HCT116 (cell line): Measurements from ENCODE around the gene TSPAN10. TPM values are rescaled to one million over a fixed set of nuclear protein-coding genes. Genes with fewer than 3 reads are reported as not detected.

Experiments
- ATAC-seq: fragments of 200-7000 bp; cut with Tn5 transposase; 2 replicates; pipeline ENCODE4 v1.9.1; 2020; ENCODE audit warnings: mild to moderate bottlenecking, moderate library complexity
- BruUV-seq: library from RNA; stranded (reverse); fragments of 400-500 nt; replicated peaks from 2 replicates; lab custom pipeline; 2021; lab: Mats Ljungman, UMichigan
- CTCF ChIA-PET: fragments of 300-600 bp; sonication (Branson Sonifier 250); formaldehyde crosslinking; loops from one replicate; lab custom pipeline; 2021; ENCODE audit warnings: antibody characterized with exemption; lab: Charles Lee
- POLR2A ChIA-PET: fragments of 300-600, 350-600 bp; sonication (Branson Sonifier 250); formaldehyde crosslinking; loops from one replicate; lab custom pipeline; 2021; ENCODE audit warnings: antibody characterized with exemption; lab: Charles Lee
- RAD21 ChIA-PET, 2 experiments: fragments of 300-600 bp; sonication (Branson Sonifier 250); formaldehyde crosslinking; loops; one replicate each; lab custom pipeline; 2023; ENCODE audit warnings: low total read pairs in 2 of 2; ENCODE audit not compliant: uncharacterized antibody in 2 of 2, unreplicated experiment in 2 of 2, low non-redundant PET in 1 of 2; lab: Charles Lee
- DNase-seq: peaks from one replicate; pipeline ENCODE4 v3.0.0-alpha.2; 2010; ENCODE audit warnings: low read depth, low spot score
- H2AFZ ChIP-seq: fragments of 200-600 bp; shearing (Covaris generic), sonication (generic); 2 replicates; pipeline ENCODE4 v1.6.1; 2017; ENCODE audit warnings: low read depth, mixed run types, mixed read lengths, antibody characterized with exemption, low read length; ENCODE audit not compliant: poor library complexity, severe bottlenecking
- H3K27ac ChIP-seq: 2 replicates; pipeline ENCODE4 v1.5.1; 2012; ENCODE audit warnings: low read depth, low read length
- H3K27me3 ChIP-seq: fragments of 200-600 bp; sonication (generic); 2 replicates; pipeline ENCODE4 v1.6.1; 2016; ENCODE audit warnings: mixed run types, low read length, mixed read lengths; ENCODE audit not compliant: insufficient read depth
- H3K36me3 ChIP-seq, 2 experiments: fragments of 200-500 bp in 1 of 2; fragments of 200-600 bp in 1 of 2; sonication (Bioruptor generic) in 1 of 2; sonication (generic) in 1 of 2; 2 replicates each; pipeline versions ENCODE4 v1.5.1 to v1.6.1; 2014 to 2016; ENCODE audit warnings: low read length in 2 of 2, inconsistent platforms in 1 of 2, mixed read lengths in 1 of 2, mixed run types in 1 of 2; ENCODE audit not compliant: insufficient read depth in 2 of 2, control insufficient read depth in 1 of 2
- H3K4me1 ChIP-seq, 2 experiments: fragments of 200-600 bp in 1 of 2; sonication (generic) in 1 of 2; 2 replicates each; pipeline versions ENCODE4 v1.5.1 to v1.6.1; 2012 to 2017; ENCODE audit warnings: low read length in 2 of 2, inconsistent platforms in 1 of 2, mild to moderate bottlenecking in 1 of 2, mixed read lengths in 1 of 2, mixed run types in 1 of 2, moderate library complexity in 1 of 2; ENCODE audit not compliant: insufficient read depth in 2 of 2, control insufficient read depth in 1 of 2
- H3K4me2 ChIP-seq: fragments of 200-600 bp; sonication (generic); 2 replicates; pipeline ENCODE4 v1.6.1; 2017; ENCODE audit warnings: mixed run types, low read length, mixed read lengths
- H3K4me3 ChIP-seq, 2 experiments: fragments of 200-600 bp in 1 of 2; sonication (generic) in 1 of 2; replicated peaks in 1 of 2; 2 replicates each; pipeline ENCODE4 v1.5.1; 2011 to 2016; ENCODE audit warnings: low read length in 2 of 2, control low read depth in 1 of 2, low read depth in 1 of 2, mild to moderate bottlenecking in 1 of 2, mixed read lengths in 1 of 2, mixed run types in 1 of 2
- H3K79me2 ChIP-seq: fragments of 200-600 bp; sonication (generic); 2 replicates; pipeline ENCODE4 v1.6.1; 2017; ENCODE audit warnings: mild to moderate bottlenecking, mixed run types, low read length, moderate library complexity, mixed read lengths; ENCODE audit not compliant: insufficient read depth
- H3K9ac ChIP-seq: fragments of 200-600 bp; sonication (generic); 2 replicates; pipeline ENCODE4 v1.6.1; 2016; ENCODE audit warnings: low read length, mixed read lengths
- H3K9me2 ChIP-seq: fragments of 200-600 bp; sonication (generic), shearing (Covaris generic); 2 replicates; pipeline ENCODE4 v1.6.1; 2017; ENCODE audit warnings: mixed run types, mild to moderate bottlenecking, moderate library complexity; ENCODE audit not compliant: insufficient read depth
- H3K9me3 ChIP-seq, 2 experiments: fragments of 200-500 bp in 1 of 2; fragments of 200-600 bp in 1 of 2; sonication (Bioruptor generic) in 1 of 2; sonication (generic) in 1 of 2; 2 replicates each; pipeline ENCODE4 v1.6.1; 2014 to 2017; ENCODE audit warnings: low read length in 2 of 2, mixed read lengths in 2 of 2, inconsistent platforms in 1 of 2, low read depth in 1 of 2, mild to moderate bottlenecking in 1 of 2, mixed run types in 1 of 2, moderate library complexity in 1 of 2; ENCODE audit not compliant: control insufficient read depth in 1 of 2, insufficient read depth in 1 of 2
- H4K20me1 ChIP-seq: fragments of 200-600 bp; sonication (generic), shearing (Covaris generic); 2 replicates; pipeline ENCODE4 v1.6.1; 2017; ENCODE audit warnings: mixed run types, mild to moderate bottlenecking, moderate library complexity; ENCODE audit not compliant: insufficient read depth
- CBX3 ChIP-seq: IDR thresholded peaks from 2 replicates; pipeline ENCODE4 v1.6.1; 2012; ENCODE audit warnings: low read depth
- CEBPB ChIP-seq: IDR thresholded peaks from 2 replicates; pipeline ENCODE4 v1.6.1; 2012; ENCODE audit warnings: low read depth
- EGR1 ChIP-seq: IDR thresholded peaks from 2 replicates; pipeline ENCODE4 v1.6.1; 2012; ENCODE audit warnings: low read depth
- EZH2 ChIP-seq: fragments of 200-600 bp; sonication (generic); IDR thresholded peaks from 2 replicates; pipeline ENCODE4 v1.6.1; 2017; ENCODE audit warnings: antibody characterized with exemption, mixed run types
- EZH2phosphoT487 ChIP-seq: fragments of 200-600 bp; IDR thresholded peaks from 2 replicates; pipeline ENCODE4 v1.6.1; 2018; ENCODE audit warnings: antibody characterized with exemption, borderline replicate concordance
- JUND ChIP-seq: IDR thresholded peaks from 2 replicates; pipeline ENCODE4 v1.6.1; 2012
- POLR2AphosphoS5 ChIP-seq: IDR thresholded peaks from 2 replicates; pipeline ENCODE4 v1.6.1; 2011; ENCODE audit warnings: mild to moderate bottlenecking, low read depth, low read length, moderate library complexity
- SIN3A ChIP-seq: IDR thresholded peaks from 2 replicates; pipeline ENCODE4 v1.6.1; 2012; ENCODE audit warnings: low read depth
- SP1 ChIP-seq: IDR thresholded peaks from 2 replicates; pipeline ENCODE4 v1.6.1; 2012; ENCODE audit warnings: low read depth
- SRF ChIP-seq: IDR thresholded peaks from 2 replicates; pipeline ENCODE4 v1.6.1; 2012; ENCODE audit warnings: low read depth
- TCF7L2 ChIP-seq: IDR thresholded peaks from 2 replicates; pipeline ENCODE4 v1.7.0; 2011; ENCODE audit warnings: borderline replicate concordance, inconsistent platforms; ENCODE audit not compliant: insufficient read depth, insufficient read length; ENCODE audit errors: extremely low read depth
- YY1 ChIP-seq: IDR thresholded peaks from 2 replicates; pipeline ENCODE4 v1.6.1; 2011; ENCODE audit warnings: low read length, low read depth, moderate library complexity, mild to moderate bottlenecking; ENCODE audit not compliant: insufficient replicate concordance; ENCODE audit errors: extremely low read depth
- ZFX ChIP-seq: fragments of 450-650 bp; IDR thresholded peaks from 2 replicates; pipeline ENCODE4 v1.6.1; 2017
- ZNF274 ChIP-seq: fragments of 200-500 bp; sonication (Bioruptor generic); IDR thresholded peaks from 2 replicates; pipeline ENCODE4 v1.6.1; 2014; ENCODE audit warnings: mild to moderate bottlenecking, low read depth, low read length, inconsistent platforms
- intact Hi-C: fragments of 100-400 bp; cut with micrococcal nuclease; formaldehyde crosslinking; loops from 2 replicates; pipeline ENCODE4 v1.10.0; 2022
- total RNA-seq: library from RNA; stranded (reverse); gene quantifications from one replicate; pipeline ENCODE4 v1.2.1, GENCODE V29; 2021; ENCODE audit not compliant: unreplicated experiment
- TF ChIP-seq, protein P1 (sequence below): IDR thresholded peaks from 2 replicates; pipeline ENCODE4 v1.6.1; 2012
- TF ChIP-seq, protein P2 (sequence below): IDR thresholded peaks from 2 replicates; pipeline ENCODE4 v1.6.1; 2011; ENCODE audit warnings: mild to moderate bottlenecking, low read length, moderate library complexity; ENCODE audit not compliant: insufficient replicate concordance; ENCODE audit errors: extremely low read depth
- TF ChIP-seq, protein P3 (sequence below), 3 experiments: fragments of 200-600 bp in 1 of 3; sonication (generic) in 1 of 3; IDR thresholded peaks in 2 of 3; conservative IDR thresholded peaks in 1 of 3; 2 replicates each; pipeline ENCODE4 v1.5.1; 2012 to 2017; ENCODE audit warnings: low read depth in 2 of 3, low read length in 2 of 3, antibody characterized with exemption in 1 of 3, borderline replicate concordance in 1 of 3, control low read depth in 1 of 3, mild to moderate bottlenecking in 1 of 3, mixed read lengths in 1 of 3, mixed run types in 1 of 3, moderate library complexity in 1 of 3; ENCODE audit not compliant: insufficient read depth in 1 of 3
- TF ChIP-seq, protein P4 (sequence below): IDR thresholded peaks from 2 replicates; pipeline ENCODE4 v1.6.1; 2012; ENCODE audit warnings: low read depth

TSPAN10 gene
- total RNA-seq, 1 experiment from 2014 or later: 2.3 TPM

DNA sequence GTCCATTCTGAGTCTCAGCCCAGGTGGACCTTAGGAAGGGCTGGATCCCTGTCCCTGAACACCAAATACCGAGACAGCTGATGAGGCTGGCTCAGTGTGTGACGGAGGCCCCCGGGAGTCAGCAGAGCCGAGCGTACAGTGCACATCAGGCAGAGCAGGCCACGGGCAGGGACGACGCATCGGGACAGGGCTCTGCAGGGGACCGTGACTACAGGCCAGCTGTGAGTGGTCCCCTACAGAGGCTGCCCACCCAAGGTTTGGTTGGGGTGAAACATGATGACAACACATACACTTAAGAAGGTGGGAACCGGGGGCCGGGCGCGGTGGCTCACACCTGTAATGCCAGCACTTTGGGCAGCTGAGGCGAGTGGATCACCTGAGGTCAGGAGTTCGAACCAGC, 36.0 kb downstream of the TSPAN10 start:
- Histone ChIP-seq H2AFZ (no peak overlapping the region), H3K27me3 (no peaks in the 10 kb centered on the region), H3K79me2 (peaks cover 48% of the 10 kb centered on the region), H3K4me1 (peaks cover 5% of the 10 kb centered on the region in 2 experiments), H3K4me3 (no peak overlapping the region), H3K9me3 (no peaks in the 10 kb centered on the region), H3K27ac (no peak overlapping the region), H3K36me3 (peaks cover 40 to 59% of the 10 kb centered on the region in 2 experiments), H4K20me1 (peaks cover 3% of the 10 kb centered on the region; the same call in 1 of the 2 replicates), H3K4me2 (no peak overlapping the region), H3K9me2 (no peaks in the 10 kb centered on the region)
- intact Hi-C loops: no loop called here
- ChIA-PET CTCF (no interaction called here), RAD21 (no interaction called here)
- DNase-seq (no peak), ATAC-seq (no peak)
- no TSS peak for BruUV-seq
- TF ChIP-seq SIN3A (no peak), SRF (no peak), TCF7L2 (no peak), CEBPB (no peak), POLR2AphosphoS5 (no peak), CBX3 (no peak), ZNF274 (no peak), EZH2 (no peak), EGR1 (no peak), EZH2phosphoT487 (no peak), JUND (no peak), SP1 (no peak), YY1 (no peak), ZFX (no peak)
- TF ChIP-seq, protein P1, sequence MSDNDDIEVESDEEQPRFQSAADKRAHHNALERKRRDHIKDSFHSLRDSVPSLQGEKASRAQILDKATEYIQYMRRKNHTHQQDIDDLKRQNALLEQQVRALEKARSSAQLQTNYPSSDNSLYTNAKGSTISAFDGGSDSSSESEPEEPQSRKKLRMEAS: no peak
- TF ChIP-seq, protein P2, sequence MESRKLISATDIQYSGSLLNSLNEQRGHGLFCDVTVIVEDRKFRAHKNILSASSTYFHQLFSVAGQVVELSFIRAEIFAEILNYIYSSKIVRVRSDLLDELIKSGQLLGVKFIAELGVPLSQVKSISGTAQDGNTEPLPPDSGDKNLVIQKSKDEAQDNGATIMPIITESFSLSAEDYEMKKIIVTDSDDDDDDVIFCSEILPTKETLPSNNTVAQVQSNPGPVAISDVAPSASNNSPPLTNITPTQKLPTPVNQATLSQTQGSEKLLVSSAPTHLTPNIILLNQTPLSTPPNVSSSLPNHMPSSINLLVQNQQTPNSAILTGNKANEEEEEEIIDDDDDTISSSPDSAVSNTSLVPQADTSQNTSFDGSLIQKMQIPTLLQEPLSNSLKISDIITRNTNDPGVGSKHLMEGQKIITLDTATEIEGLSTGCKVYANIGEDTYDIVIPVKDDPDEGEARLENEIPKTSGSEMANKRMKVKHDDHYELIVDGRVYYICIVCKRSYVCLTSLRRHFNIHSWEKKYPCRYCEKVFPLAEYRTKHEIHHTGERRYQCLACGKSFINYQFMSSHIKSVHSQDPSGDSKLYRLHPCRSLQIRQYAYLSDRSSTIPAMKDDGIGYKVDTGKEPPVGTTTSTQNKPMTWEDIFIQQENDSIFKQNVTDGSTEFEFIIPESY: no peak
- TF ChIP-seq, protein P3, sequence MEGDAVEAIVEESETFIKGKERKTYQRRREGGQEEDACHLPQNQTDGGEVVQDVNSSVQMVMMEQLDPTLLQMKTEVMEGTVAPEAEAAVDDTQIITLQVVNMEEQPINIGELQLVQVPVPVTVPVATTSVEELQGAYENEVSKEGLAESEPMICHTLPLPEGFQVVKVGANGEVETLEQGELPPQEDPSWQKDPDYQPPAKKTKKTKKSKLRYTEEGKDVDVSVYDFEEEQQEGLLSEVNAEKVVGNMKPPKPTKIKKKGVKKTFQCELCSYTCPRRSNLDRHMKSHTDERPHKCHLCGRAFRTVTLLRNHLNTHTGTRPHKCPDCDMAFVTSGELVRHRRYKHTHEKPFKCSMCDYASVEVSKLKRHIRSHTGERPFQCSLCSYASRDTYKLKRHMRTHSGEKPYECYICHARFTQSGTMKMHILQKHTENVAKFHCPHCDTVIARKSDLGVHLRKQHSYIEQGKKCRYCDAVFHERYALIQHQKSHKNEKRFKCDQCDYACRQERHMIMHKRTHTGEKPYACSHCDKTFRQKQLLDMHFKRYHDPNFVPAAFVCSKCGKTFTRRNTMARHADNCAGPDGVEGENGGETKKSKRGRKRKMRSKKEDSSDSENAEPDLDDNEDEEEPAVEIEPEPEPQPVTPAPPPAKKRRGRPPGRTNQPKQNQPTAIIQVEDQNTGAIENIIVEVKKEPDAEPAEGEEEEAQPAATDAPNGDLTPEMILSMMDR (IDR thresholded peaks at IDR 0.05 in 2 of 3, conservative IDR thresholded peaks at IDR 0.05 in 1 of 3; ENCODE audit: borderline replicate concordance in 1 of 3, insufficient read depth in 1 of 3, low read depth in 2 of 3, low read length in 2 of 3): no peak
- TF ChIP-seq, protein P4, sequence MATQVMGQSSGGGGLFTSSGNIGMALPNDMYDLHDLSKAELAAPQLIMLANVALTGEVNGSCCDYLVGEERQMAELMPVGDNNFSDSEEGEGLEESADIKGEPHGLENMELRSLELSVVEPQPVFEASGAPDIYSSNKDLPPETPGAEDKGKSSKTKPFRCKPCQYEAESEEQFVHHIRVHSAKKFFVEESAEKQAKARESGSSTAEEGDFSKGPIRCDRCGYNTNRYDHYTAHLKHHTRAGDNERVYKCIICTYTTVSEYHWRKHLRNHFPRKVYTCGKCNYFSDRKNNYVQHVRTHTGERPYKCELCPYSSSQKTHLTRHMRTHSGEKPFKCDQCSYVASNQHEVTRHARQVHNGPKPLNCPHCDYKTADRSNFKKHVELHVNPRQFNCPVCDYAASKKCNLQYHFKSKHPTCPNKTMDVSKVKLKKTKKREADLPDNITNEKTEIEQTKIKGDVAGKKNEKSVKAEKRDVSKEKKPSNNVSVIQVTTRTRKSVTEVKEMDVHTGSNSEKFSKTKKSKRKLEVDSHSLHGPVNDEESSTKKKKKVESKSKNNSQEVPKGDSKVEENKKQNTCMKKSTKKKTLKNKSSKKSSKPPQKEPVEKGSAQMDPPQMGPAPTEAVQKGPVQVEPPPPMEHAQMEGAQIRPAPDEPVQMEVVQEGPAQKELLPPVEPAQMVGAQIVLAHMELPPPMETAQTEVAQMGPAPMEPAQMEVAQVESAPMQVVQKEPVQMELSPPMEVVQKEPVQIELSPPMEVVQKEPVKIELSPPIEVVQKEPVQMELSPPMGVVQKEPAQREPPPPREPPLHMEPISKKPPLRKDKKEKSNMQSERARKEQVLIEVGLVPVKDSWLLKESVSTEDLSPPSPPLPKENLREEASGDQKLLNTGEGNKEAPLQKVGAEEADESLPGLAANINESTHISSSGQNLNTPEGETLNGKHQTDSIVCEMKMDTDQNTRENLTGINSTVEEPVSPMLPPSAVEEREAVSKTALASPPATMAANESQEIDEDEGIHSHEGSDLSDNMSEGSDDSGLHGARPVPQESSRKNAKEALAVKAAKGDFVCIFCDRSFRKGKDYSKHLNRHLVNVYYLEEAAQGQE: no peak
- TF ChIP-seq, all 23 proteins: peak for 0
- POLR2A ChIA-PET: interaction anchor here (0.7 kb wide), 1 partner anchor 11 kb away, joined by 3 read pairs; the partner anchor contains the start of genes ARL16 and HGS
- H3K9ac ChIP-seq: no peak overlapping the region
